HG02571 (cell line): ENCODE measurements around the gene CCDC182.

Experiments
- ATAC-seq: cut with Tn5 transposase; IDR thresholded peaks from one replicate; pipeline ENCODE4 v1.9.1; 2021; ENCODE audit warnings: mild to moderate bottlenecking, moderate library complexity; ENCODE audit not compliant: unreplicated experiment

The CCDC182 gene

DNA sequence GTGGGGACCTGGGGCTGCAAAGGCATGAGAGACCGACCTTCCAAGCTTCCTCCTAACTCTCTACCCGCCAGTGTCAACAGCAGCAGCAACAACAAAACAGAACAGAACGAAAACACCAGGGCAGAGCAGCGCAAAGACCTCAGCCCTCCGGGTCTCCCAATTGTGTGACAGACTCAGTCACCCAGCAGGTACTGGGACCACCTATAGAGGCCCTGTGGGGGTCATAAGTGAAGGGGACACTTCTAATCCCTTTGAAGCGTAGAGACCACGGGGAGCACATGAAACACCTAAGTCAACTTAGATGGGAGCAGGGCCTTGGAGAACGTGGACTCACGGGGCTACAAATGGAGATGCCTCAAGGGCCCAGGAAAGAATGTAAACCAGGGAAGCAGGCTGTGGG lies 12.6 kb upstream of the CCDC182 start:
- ATAC-seq: no peak

DNA sequence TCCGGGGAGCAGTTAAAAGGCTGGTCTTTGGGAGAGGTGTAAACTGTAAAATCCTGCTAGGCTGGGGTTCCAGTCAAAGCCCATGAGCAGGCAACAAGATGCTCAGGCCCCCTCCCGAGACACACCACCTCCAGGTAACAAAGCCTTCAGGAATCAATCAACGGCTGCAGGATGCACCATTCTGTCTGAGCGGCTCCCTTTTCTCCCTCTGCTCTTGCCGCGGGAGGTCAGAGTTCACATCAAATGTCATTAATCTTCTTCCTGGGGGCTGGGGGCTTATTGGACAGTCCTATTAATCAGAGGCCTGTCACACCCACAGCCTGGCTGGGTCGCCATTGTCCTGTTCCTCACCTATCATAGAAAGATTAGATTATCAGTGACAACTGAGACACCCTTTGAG lies 11.9 kb upstream of the CCDC182 start:
- ATAC-seq: no peak

DNA sequence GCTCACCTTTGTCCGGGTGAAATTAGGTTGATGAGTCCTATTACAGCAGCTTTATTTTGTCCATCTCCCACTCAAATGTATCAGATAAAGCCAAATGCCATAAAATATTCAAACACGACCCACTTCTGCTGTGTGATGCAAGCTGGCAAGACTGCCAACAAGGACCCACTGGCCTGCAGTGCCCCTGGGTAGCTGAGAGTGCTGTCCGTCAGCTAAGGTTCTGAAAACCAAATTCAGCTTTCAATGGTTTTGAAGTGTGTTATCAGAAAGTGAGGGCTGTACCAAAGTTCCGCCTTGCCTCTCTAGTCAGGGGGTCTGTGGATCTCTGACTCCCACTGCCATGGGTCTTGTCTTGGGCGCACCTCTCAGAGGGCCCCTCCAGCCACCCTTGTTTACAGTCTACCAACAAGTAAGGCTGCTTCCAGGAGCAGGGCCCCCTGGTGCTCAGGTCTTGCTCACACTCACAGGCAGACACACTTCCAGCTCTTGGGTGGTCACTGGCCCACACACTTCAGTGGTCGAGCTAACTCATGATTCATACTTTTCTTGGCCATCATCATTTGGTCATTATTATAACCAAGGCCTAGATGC lies 10.5 kb upstream of the CCDC182 start:
- no peak for ATAC-seq

DNA sequence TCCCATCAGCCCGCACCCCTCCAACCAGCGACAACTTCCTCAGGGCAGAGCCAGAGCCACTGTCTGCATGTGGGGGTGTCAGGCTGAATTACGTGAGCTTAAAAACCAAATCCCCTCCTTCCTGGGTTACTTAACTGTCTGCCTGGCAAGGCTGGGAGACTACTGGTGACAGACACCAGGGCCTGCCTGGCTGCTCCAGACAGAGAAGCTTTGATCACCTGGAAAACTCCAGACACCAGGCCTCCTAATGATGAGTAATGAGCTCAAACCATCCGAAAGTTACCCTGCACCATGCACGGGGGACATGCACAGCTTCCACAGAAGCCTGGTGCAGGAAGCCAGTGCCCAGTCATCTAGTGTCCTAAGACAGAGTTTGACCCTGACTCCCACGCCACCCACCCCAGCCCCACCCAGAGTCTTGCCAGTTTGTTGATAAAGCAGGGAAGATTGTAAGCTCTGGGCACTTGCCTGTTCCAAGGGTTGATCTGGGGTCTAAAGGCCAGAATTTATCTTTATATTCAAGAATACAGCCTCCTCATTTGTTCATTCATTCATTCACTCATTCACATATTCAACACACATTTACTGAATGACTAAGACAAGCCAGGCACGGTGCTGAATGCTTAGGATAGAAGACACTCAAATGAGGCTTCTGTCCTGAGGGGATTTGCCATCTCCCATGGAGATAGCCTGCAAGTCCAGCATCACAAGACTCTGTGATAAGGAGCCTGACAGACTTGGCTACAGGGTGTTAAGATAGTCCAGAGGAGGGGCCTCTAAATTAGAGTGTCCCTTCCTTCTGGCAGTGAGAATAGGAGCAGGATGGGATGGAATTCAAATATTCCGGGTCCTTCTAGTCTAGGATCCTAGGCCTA lies 7.2 kb upstream of the CCDC182 start:
- ATAC-seq: no peak

DNA sequence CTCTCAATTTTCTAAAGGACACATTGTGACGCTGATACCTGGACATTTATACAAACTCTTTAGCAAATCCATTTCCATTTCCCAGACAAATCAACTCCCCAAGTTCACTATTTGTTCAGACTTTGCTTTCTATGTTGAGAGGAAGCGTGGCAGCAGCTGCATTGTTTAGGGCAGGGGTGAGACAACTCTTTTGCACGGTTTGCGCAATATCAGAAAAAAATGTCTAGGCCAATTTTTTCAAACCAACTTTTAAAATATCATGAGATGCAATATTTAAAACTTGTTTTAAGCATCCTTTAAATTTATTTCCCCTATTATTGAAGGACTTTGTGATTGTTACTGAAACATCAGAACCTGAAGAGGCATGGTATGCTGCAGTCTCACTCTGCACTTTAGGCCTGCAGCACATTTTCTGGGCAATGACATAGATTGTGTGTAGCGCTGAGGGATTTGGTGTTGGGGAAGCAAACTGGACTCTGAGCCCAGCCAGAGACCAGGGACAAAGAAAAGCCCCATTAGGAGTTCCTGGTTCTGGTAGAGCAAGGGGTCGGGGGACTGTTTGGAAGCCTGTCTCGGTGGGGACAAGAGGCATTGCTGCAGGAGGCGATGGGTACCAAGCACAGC lies 6.4 kb upstream of the CCDC182 start:
- ATAC-seq: no peak

- no peak for ATAC-seq
Observed at GRCh38 chr17:57750895-57751294, 5.8 kb upstream of the CCDC182 start.

- no peak for ATAC-seq
Observed at GRCh38 chr17:57750109-57750871, 5.2 kb upstream of the CCDC182 start.

DNA sequence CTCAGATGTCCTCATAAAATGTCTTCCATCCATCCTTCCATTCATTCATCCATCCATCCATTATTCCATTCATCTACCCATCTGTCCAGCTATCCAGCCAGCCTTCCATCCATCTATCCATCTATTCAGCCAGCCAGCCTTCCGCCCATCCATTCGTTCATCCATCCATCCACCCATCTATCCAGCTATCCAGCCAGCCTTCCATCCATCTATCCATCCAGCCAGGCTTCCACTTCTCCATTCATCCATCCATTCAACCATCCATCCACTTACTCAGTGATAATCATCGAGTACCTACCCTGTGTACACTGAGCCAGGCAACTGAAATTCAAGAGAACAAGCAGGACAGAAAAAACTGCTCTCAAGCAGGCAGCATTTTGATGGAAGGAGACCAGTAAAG lies 4.6 kb upstream of the CCDC182 start:
- ATAC-seq: no peak

DNA sequence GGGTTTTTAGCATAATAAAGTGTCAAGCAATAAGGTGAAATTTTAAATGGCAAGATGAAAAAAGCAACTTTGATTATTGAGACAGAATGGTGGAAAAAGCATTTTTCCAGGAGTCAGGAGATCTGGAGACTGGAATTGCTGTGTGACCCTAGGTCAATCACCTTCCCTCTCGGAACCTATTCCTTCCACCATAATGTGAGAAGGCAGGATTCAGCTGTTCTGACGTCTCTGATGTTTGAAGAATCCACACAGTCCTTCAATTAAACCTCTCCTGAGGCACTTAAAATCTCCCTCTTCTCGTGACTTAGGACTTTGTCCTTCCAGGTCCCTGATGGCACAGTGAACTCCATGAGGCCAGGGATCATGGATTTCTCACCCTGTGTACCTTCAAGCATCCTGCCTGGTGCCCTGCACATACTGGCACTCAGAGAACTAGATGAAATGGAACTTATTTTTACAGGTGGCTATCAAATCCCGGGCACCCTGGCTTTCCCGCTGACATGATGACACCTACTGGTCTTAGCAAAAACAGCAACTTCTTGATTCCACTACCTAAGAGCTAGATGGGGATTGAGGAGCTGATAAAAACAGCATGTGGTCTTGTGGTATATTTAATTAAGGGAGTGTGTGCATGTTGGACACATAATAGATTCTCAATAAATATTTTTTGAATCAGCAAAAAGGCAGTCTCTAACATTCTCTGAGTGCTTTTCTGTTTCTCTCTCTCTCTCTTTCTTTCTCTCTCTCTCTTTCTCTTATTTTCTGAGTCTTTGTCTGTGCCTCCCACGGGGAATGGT lies 2.3 kb upstream of the CCDC182 start:
- ATAC-seq: no peak

DNA sequence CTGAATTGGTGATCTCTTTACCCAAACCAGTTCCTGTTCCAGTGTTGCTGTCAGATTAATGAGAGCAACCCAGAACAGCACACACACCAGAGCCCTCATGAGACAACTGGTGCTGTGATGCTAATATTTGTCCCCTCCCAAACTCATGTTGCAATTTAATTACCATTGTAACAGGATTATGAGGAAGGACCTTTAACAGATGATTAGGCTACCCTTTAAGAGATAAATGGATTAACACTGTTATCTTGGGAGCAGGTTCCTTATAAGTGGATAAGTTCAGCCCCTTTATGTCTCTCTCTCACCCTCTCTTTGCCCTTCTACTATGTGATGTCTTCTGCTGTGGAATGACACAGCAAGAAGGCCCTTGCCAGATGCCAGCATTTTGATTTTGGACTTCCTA lies 1.1 kb upstream of the CCDC182 start:
- no peak for ATAC-seq

- no peak for ATAC-seq
Observed at GRCh38 chr17:57744195-57745170, 616 bp downstream of the CCDC182 start.

DNA sequence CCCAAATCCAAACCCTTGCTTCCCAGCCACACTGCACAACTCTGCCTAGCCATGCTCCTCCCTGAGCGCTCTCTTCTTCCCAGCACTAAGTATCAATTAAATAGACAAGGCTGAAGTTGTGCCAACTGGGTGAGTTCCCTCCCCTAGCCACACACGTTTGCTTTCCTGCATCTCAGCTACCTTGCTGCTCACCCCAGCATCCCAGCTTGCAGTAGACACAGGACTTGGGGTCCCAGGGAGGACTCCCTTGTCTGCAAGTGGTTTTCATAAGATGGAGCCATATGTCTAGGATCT lies 4.9 kb downstream of the CCDC182 start:
- no peak for ATAC-seq

DNA sequence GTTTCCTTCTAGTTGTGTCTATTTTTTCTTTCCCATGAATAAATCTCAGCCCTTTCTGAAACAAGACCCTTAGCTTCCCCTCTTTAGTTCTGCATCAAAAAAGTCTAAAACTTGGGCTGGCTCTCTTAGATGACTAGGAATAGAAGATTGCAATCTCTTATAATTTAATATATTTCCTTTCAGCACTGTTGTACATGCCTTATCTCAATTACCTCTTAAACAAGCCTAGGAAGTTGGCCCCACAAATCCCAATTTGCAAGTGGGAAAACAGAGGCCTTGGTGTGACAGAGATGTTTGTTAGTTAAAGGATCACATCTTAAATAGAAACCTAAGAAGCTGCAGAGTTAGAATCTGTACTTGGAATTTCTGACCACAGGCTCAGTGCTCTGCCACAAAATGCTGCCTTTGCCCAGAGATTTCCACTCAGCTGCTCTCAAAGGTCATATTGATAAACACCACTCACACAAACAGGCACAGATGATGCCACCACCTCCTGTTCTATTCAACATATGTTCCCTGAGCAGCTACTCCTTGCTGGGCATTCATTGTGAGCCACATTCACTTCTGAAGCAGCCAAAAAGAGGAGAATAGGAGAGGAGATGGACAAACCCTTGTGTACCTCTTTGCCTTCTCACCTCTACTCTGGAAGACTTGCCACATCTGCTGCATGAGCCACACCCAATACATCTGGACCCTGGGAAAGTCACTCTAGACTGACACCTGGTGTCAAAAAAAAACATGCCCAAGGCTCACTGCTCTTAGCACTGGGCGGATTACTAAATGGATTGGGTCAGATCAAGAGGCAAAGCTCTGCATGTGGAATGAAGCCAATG lies 5.5 kb downstream of the CCDC182 start:
- no peak for ATAC-seq

GRCh38 chr17:57737450-57737849 lies 7.6 kb downstream of the CCDC182 start:
- ATAC-seq: no peak

GRCh38 chr17:57735707-57736106 lies 9.4 kb downstream of the CCDC182 start:
- no peak for ATAC-seq

DNA sequence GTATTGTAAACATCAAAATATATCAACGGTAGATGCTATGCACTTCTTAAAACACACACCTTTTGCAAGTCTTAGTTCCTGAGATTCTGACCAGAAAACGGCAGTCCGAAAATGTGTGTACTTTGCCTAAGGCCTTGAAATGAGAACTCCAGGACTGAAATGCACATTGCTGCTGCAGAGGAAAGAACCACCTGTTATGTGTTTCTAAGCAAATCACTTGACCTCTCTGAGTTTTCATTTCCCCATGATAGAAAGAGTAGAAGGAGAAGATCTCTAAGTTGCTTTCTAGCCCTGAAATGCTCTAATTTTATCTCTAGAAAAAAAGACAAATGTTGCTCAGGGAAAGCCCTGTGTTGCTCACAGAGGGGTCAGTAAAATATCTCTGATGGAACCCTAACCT lies 9.9 kb downstream of the CCDC182 start:
- ATAC-seq: no peak

- no peak for ATAC-seq
Observed at GRCh38 chr17:57733085-57733484, 12.0 kb downstream of the CCDC182 start.

GRCh38 chr17:57732062-57732461 lies 13.0 kb downstream of the CCDC182 start:
- no peak for ATAC-seq
